Mucosa of descending colon (tissue), 3 donors: ENCODE data around the gene CPA5. TPM values are rescaled to one million over a fixed set of nuclear protein-coding genes. Genes with fewer than 3 reads are reported as not detected.

ENCODE experiments used
- ATAC-seq: fragments of 200-7000 bp; cut with Tn5 transposase; one replicate; pipeline ENCODE4 v1.9.1; 2020; ENCODE audit warnings: mild to moderate bottlenecking, moderate library complexity
- DNase-seq, 3 donors: peaks; one replicate each; pipeline ENCODE4 v3.0.0-alpha.2; 2020
- H3K36me3 ChIP-seq: fragments of 200-600 bp; one replicate; pipeline ENCODE4 v1.8.0; 2021; ENCODE audit warnings: low read depth, mild to moderate bottlenecking
- H3K4me1 ChIP-seq: fragments of 200-600 bp; one replicate; pipeline ENCODE4 v1.8.0; 2021; ENCODE audit warnings: low read depth, mild to moderate bottlenecking
- H3K4me3 ChIP-seq: fragments of 200-600 bp; one replicate; pipeline ENCODE4 v1.8.0; 2021; ENCODE audit warnings: mild to moderate bottlenecking
- H3K9me3 ChIP-seq: fragments of 200-600 bp; one replicate; pipeline ENCODE4 v1.8.0; 2021; ENCODE audit warnings: mild to moderate bottlenecking
- CTCF ChIP-seq: fragments of 200-600 bp; IDR thresholded peaks from one replicate; pipeline ENCODE4 v1.8.0; 2022; ENCODE audit warnings: antibody characterized with exemption, mild to moderate bottlenecking
- intact Hi-C, 2 donors: fragments of 100-400 bp; cut with DNase I in 1 of 2; cut with micrococcal nuclease in 1 of 2; formaldehyde crosslinking; loops; one replicate each; pipeline versions ENCODE4 v1.11.0 to v1.11.1; 2022; cut with DNase I, micrococcal nuclease
- total RNA-seq, 3 donors: library from RNA; stranded (reverse); fragmentation: NEBNext Ultra II Directional in 2 of 3; extraction: Animal tissue kit (Norgen Biotek cat#: 25700) in 2 of 3; gene quantifications; one replicate each; pipeline versions ENCODE4 v1.2.1 to v1.2.4, GENCODE V29; 2021 to 2023
- donor health status: DM: no; HTN: no; CAD: no; lungs with moderate emphysema.
- donor health status: DM: no; HTN: no; CAD: no.
- donor health status: DM: no; HTN: yes; CAD: no.

CPA5 gene
- total RNA-seq, 3 donors from 2014 or later = not detected

- H3K4me3 ChIP-seq = no peak overlapping the region
- DNase-seq = no peak
These were observed 50.8 kb downstream of the CPA5 start for GRCh38 chr7:130395421-130395820.

GRCh38 chr7:130396109-130396508, 51.5 kb downstream of the CPA5 start:
- DNase-seq (no peak), ATAC-seq (no peak)
- no peaks in the 10 kb centered on the region for H3K9me3 ChIP-seq
- intact Hi-C loops = no loop called here
- H3K4me1 ChIP-seq = no peaks in the 10 kb centered on the region
- H3K4me3 ChIP-seq = no peak overlapping the region
- H3K36me3 ChIP-seq = no peaks in the 10 kb centered on the region
- no peak for TF ChIP-seq CTCF

More at GRCh38 chr7:130395421-130395820, 50.8 kb downstream of the CPA5 start:
- no peaks in the 10 kb centered on the region for H3K36me3 ChIP-seq
- intact Hi-C loops = no loop called here
- H3K9me3 ChIP-seq = no peaks in the 10 kb centered on the region
- ATAC-seq = no peak
- H3K4me1 ChIP-seq = no peaks in the 10 kb centered on the region
- TF ChIP-seq CTCF = no peak

- no peak for ATAC-seq
- intact Hi-C loops = no loop called here
- Histone ChIP-seq H3K4me1 (no peaks in the 10 kb centered on the region), H3K4me3 (no peak overlapping the region), H3K36me3 (no peaks in the 10 kb centered on the region), H3K9me3 (no peaks in the 10 kb centered on the region)
- no peak for DNase-seq
- TF ChIP-seq CTCF = no peak
These were observed 52.6 kb downstream of the CPA5 start for GRCh38 chr7:130397051-130397757.

GRCh38 chr7:130397758-130398073, 53.1 kb downstream of the CPA5 start:
- H3K4me1 ChIP-seq = no peaks in the 10 kb centered on the region
- intact Hi-C loops = no loop called here
- DNase-seq (no peak), ATAC-seq (no peak)
- H3K4me3 ChIP-seq = no peak overlapping the region
- H3K36me3 ChIP-seq = no peaks in the 10 kb centered on the region
- H3K9me3 ChIP-seq = no peaks in the 10 kb centered on the region
- TF ChIP-seq CTCF = no peak

GRCh38 chr7:130398526-130399090, 54.0 kb downstream of the CPA5 start:
- ATAC-seq (no peak), DNase-seq (no peak)
- no peaks in the 10 kb centered on the region for H3K4me1 ChIP-seq
- H3K9me3 ChIP-seq = no peaks in the 10 kb centered on the region
- H3K36me3 ChIP-seq = no peaks in the 10 kb centered on the region
- no peak for TF ChIP-seq CTCF
- H3K4me3 ChIP-seq = no peak overlapping the region
- intact Hi-C loops = no loop called here
